Cardiac ventricle fibroblast (primary cell): ENCODE results near the gene RIMKLA. TPM values are rescaled to one million over a fixed set of nuclear protein-coding genes. Genes with fewer than 3 reads are reported as not detected.

Experiments used
- total RNA-seq: library from RNA; depleted of rRNA; stranded (reverse); fragments of >200 nt; gene quantifications from 2 replicates; pipeline ENCODE4 v1.2.3, GENCODE V29; 2015

RIMKLA gene
- not detected in 2 replicates for total RNA-seq

GRCh38 chr1:42380586-42381279, at the start of gene RIMKLA:
Gene RIMKLA, plus strand, starts transcription at chr1:42380792. Its CDS starts 143 bp downstream, at chr1:42380935.

GRCh38 chr1:42335050-42335808, 45.4 kb upstream of the RIMKLA start, which contains the start of gene FOXJ3:
Gene FOXJ3, minus strand, starts transcription at chr1:42335235. Its CDS starts 24,142 bp downstream, at chr1:42311093.

GRCh38 chr1:42456010-42456753, 75.6 kb downstream of the RIMKLA start, which contains the start of the genes PPCS and ZMYND12:
Gene PPCS, plus strand, starts transcription at chr1:42456543. Its CDS starts 23 bp downstream, at chr1:42456566.
Gene ZMYND12, minus strand, starts transcription at chr1:42456022. Its CDS starts 25 bp downstream, at chr1:42455997.

GRCh38 chr1:42462828-42463763, 82.5 kb downstream of the RIMKLA start, which contains the start of gene CCDC30:
Gene CCDC30, plus strand, starts transcription at chr1:42463286. Its CDS starts 17,266 bp downstream, at chr1:42480552.

Other genes with a start within 250 kb of the RIMKLA start
- gene GUCA2B, start 227.4 kb upstream of the RIMKLA start, total RNA-seq: not detected in 2 replicates
- not detected in 2 replicates for gene GUCA2A, start 216.0 kb upstream of the RIMKLA start, total RNA-seq
- 21.5 and 23.9 TPM in 2 replicates for gene FOXJ3, start 45.6 kb upstream of the RIMKLA start, total RNA-seq
- 1.2 and 1.6 TPM in 2 replicates for gene ZMYND12, start 75.2 kb downstream of the RIMKLA start, total RNA-seq
- gene PPCS, start 75.8 kb downstream of the RIMKLA start, total RNA-seq: 44.3 and 57.2 TPM in 2 replicates
- 0.49 and 0.81 TPM in 2 replicates for gene CCDC30, start 82.5 kb downstream of the RIMKLA start, total RNA-seq